NB4 (cell line): Measurements from ENCODE around the gene MYF5.

Experiments
- POLR2A ChIP-seq: IDR thresholded peaks from 2 replicates; pipeline ENCODE4 v1.6.1; 2011; ENCODE audit warnings: mild to moderate bottlenecking; ENCODE audit not compliant: insufficient read length; ENCODE audit errors: extremely low read depth
- TF ChIP-seq, protein P1 (sequence below): IDR thresholded peaks from one replicate; pipeline ENCODE4 v1.5.1; 2012; ENCODE audit warnings: low read depth, low read length
- TF ChIP-seq, protein P2 (sequence below): IDR thresholded peaks from 2 replicates; pipeline ENCODE4 v1.6.1; 2011; ENCODE audit warnings: low read depth, low read length

DNA sequence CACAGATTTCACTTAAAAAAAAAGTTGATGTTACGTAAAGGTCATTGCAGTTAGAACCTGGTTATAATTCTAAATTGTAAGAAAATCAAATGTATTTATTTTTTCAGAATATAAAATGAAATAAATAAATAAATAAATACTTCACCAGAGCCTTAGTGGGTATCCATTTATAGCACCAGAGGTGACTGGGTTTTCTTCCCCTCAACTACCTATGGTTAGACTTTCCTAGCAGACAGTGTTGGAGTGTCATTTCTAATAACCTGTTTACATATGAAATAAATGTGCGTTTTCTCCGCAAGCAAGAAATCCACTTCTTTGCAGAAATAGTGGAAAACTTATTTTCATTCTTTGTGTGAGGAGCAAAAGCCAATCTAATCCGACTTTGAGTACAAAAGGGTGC lies 3.3 kb upstream of the MYF5 start:
- TF ChIP-seq, protein P1, sequence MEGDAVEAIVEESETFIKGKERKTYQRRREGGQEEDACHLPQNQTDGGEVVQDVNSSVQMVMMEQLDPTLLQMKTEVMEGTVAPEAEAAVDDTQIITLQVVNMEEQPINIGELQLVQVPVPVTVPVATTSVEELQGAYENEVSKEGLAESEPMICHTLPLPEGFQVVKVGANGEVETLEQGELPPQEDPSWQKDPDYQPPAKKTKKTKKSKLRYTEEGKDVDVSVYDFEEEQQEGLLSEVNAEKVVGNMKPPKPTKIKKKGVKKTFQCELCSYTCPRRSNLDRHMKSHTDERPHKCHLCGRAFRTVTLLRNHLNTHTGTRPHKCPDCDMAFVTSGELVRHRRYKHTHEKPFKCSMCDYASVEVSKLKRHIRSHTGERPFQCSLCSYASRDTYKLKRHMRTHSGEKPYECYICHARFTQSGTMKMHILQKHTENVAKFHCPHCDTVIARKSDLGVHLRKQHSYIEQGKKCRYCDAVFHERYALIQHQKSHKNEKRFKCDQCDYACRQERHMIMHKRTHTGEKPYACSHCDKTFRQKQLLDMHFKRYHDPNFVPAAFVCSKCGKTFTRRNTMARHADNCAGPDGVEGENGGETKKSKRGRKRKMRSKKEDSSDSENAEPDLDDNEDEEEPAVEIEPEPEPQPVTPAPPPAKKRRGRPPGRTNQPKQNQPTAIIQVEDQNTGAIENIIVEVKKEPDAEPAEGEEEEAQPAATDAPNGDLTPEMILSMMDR: no peak
- TF ChIP-seq POLR2A: no peak
- TF ChIP-seq, protein P2, sequence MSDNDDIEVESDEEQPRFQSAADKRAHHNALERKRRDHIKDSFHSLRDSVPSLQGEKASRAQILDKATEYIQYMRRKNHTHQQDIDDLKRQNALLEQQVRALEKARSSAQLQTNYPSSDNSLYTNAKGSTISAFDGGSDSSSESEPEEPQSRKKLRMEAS: no peak
